Raji (cell line): ENCODE measurements around the gene EML3.

Experiments
- POLR2A ChIP-seq: IDR thresholded peaks from 2 replicates; pipeline ENCODE4 v1.6.1; 2011; ENCODE audit warnings: low read depth, low read length, control low read depth; ENCODE audit not compliant: insufficient read depth

Gene EML3

GRCh38 chr11:62592146-62592815, 20.3 kb downstream of the EML3 start:
- no peak for TF ChIP-seq POLR2A

- TF ChIP-seq POLR2A = peak; percentile 98
These were observed 21.0 kb downstream of the EML3 start, which contains the start of gene TUT1 for GRCh38 chr11:62591448-62592145. TUT1 (minus strand) TSS chr11:62591523; CDS start chr11:62591485, 38 bp downstream.

GRCh38 chr11:62588966-62589637, 23.5 kb downstream of the EML3 start:
- TF ChIP-seq POLR2A = no peak

GRCh38 chr11:62580959-62581715, 31.4 kb downstream of the EML3 start:
- TF ChIP-seq POLR2A = no peak

GRCh38 chr11:62579252-62579651, 33.3 kb downstream of the EML3 start:
- no peak for TF ChIP-seq POLR2A

- TF ChIP-seq POLR2A = no peak
These were observed 34.0 kb downstream of the EML3 start for GRCh38 chr11:62578541-62578940.

- TF ChIP-seq POLR2A = no peak
These were observed 35.4 kb downstream of the EML3 start for GRCh38 chr11:62577046-62577714.

GRCh38 chr11:62575837-62576236, 36.7 kb downstream of the EML3 start:
- no peak for TF ChIP-seq POLR2A

- no peak for TF ChIP-seq POLR2A
These were observed 37.4 kb downstream of the EML3 start for GRCh38 chr11:62575156-62575555.

- no peak for TF ChIP-seq POLR2A
These were observed 38.1 kb downstream of the EML3 start for GRCh38 chr11:62574363-62575071.

GRCh38 chr11:62573592-62574362, 38.8 kb downstream of the EML3 start, which contains the start of gene EEF1G:
EEF1G (minus strand) TSS chr11:62573891; CDS start chr11:62573842, 49 bp downstream.
- TF ChIP-seq POLR2A = peak; percentile 89

GRCh38 chr11:62573006-62573591, 39.5 kb downstream of the EML3 start:
- no peak for TF ChIP-seq POLR2A

- TF ChIP-seq POLR2A = no peak
These were observed 40.1 kb downstream of the EML3 start for GRCh38 chr11:62572431-62572830.
